WERI-Rb-1 (cell line): ENCODE data around the gene S100PBP.
"Not testable (repeated sequence)": the region's sequence is repeated elsewhere in the genome, so short reads cannot be mapped to it uniquely, and the experiment has no call there.

Source experiments
- DNase-seq: peaks from one replicate; pipeline ENCODE4 v3.0.0-alpha.2; 2020
- H3K27ac ChIP-seq: fragments of 250-450 bp; sonication (Bioruptor Pico); 2 replicates; pipeline ENCODE4 v1.5.1; 2020; ENCODE audit warnings: mild to moderate bottlenecking, moderate library complexity
- H3K27me3 ChIP-seq: fragments of 250-450 bp; sonication (Bioruptor Pico); 2 replicates; pipeline ENCODE4 v1.5.1; 2021; ENCODE audit warnings: mild to moderate bottlenecking, low read depth, moderate library complexity; ENCODE audit not compliant: insufficient read depth, severe bottlenecking
- H3K36me3 ChIP-seq: fragments of 250-450 bp; sonication (Bioruptor Pico); 2 replicates; pipeline ENCODE4 v1.5.1; 2020; ENCODE audit warnings: mild to moderate bottlenecking, moderate library complexity
- H3K4me3 ChIP-seq: 2 replicates; pipeline ENCODE4 v1.5.1; 2011; ENCODE audit warnings: low read depth, mild to moderate bottlenecking, control low read depth, low read length
- H3K9me3 ChIP-seq: fragments of 250-450 bp; sonication (Bioruptor Pico); 2 replicates; pipeline ENCODE4 v1.5.1; 2021; ENCODE audit warnings: mild to moderate bottlenecking, moderate library complexity; ENCODE audit not compliant: severe bottlenecking
- CTCF ChIP-seq: IDR thresholded peaks from 2 replicates; pipeline ENCODE4 v1.5.1; 2011; ENCODE audit warnings: low read depth, mild to moderate bottlenecking, control low read depth, inconsistent platforms, low read length

Gene S100PBP

GRCh38 chr1:32797456-32797855 is 20.0 kb upstream of the S100PBP start:
- peaks cover 86% of the 10 kb centered on the region for H3K36me3 ChIP-seq
- H3K27me3 ChIP-seq, result no peaks in the 10 kb centered on the region
- no peak for TF ChIP-seq CTCF
- H3K4me3 ChIP-seq, result no peak overlapping the region
- H3K27ac ChIP-seq, result no peak overlapping the region
- no peak for DNase-seq
- no peaks in the 10 kb centered on the region for H3K9me3 ChIP-seq

GRCh38 chr1:32798191-32798590 is 19.3 kb upstream of the S100PBP start:
- no peaks in the 10 kb centered on the region for H3K9me3 ChIP-seq
- H3K36me3 ChIP-seq, result peaks cover 86% of the 10 kb centered on the region
- DNase-seq, result no peak
- H3K27ac ChIP-seq, result no peak overlapping the region
- no peak for TF ChIP-seq CTCF
- H3K27me3 ChIP-seq, result no peaks in the 10 kb centered on the region
- no peak overlapping the region for H3K4me3 ChIP-seq

GRCh38 chr1:32798679-32799416 is 18.6 kb upstream of the S100PBP start:
- H3K27ac ChIP-seq, result no peak overlapping the region
- no peak overlapping the region for H3K4me3 ChIP-seq
- no peak for DNase-seq
- H3K36me3 ChIP-seq, result peaks cover 84% of the 10 kb centered on the region
- no peak for TF ChIP-seq CTCF
- no peaks in the 10 kb centered on the region for H3K9me3 ChIP-seq
- H3K27me3 ChIP-seq, result no peaks in the 10 kb centered on the region

- no peak for TF ChIP-seq CTCF
- Histone ChIP-seq H3K36me3 (peaks cover 74% of the 10 kb centered on the region), H3K4me3 (no peak overlapping the region), H3K27ac (no peak overlapping the region), H3K9me3 (peaks cover 3% of the 10 kb centered on the region), H3K27me3 (no peaks in the 10 kb centered on the region)
- DNase-seq, result no peak
Observed at GRCh38 chr1:32801096-32801715, 16.2 kb upstream of the S100PBP start.

- DNase-seq, result not testable (repeated sequence)
- H3K36me3 ChIP-seq, result peaks cover 80% of the 10 kb centered on the region
Observed at GRCh38 chr1:32804460-32804859, 13.0 kb upstream of the S100PBP start.

GRCh38 chr1:32806290-32806689 is 11.2 kb upstream of the S100PBP start:
- Histone ChIP-seq H3K4me3 (no peak overlapping the region), H3K36me3 (peaks cover 77% of the 10 kb centered on the region), H3K27ac (no peak overlapping the region), H3K9me3 (peaks cover 3% of the 10 kb centered on the region), H3K27me3 (no peaks in the 10 kb centered on the region)
- TF ChIP-seq CTCF, result no peak
- DNase-seq, result no peak

More at GRCh38 chr1:32804460-32804859, 13.0 kb upstream of the S100PBP start:
- not testable (repeated sequence) for H3K27me3 ChIP-seq, H3K27ac ChIP-seq, H3K9me3 ChIP-seq, H3K4me3 ChIP-seq
